H1 (cell line): ENCODE measurements around the gene MSL1.

Experiments used
- POLR2AphosphoS5 ChIP-seq: IDR thresholded peaks from 2 replicates; pipeline ENCODE4 v1.6.1; 2011; ENCODE audit warnings: low read depth, low read length
- RAD21 ChIP-seq, 2 experiments: IDR thresholded peaks in 1 of 2; conservative IDR thresholded peaks in 1 of 2; 2 replicates each; pipeline ENCODE4 v1.6.1; 2011; ENCODE audit warnings: low read depth in 2 of 2, low read length in 2 of 2, improper control_type of control experiment in 1 of 2, inconsistent platforms in 1 of 2, mild to moderate bottlenecking in 1 of 2, moderate library complexity in 1 of 2
- SRF ChIP-seq: IDR thresholded peaks from 2 replicates; pipeline ENCODE4 v1.6.1; 2011; ENCODE audit warnings: mild to moderate bottlenecking, low read depth, low read length, moderate library complexity

DNA sequence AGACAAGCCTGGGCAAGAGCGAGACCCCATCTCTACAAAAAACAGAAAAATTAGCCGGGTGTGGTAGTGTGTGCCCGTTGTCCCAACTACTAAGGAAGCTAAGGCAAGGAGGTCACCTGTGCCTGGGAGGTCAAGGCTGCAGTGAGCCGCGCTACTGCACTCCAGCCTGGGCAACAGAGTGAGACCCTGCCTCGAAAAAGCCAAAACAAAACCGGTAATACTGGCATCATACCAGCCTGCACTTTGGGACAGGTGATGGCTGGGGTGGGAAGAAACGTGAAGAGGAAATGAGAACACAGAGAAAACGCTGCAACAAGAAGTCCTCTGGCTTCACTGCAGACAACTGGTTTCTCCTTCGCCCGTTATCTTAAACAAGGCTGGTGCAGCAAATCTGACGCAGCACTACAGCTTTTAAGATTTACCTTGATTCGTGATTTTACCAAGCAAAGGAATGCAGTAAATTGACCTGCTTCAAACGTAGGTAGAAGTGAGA is 17.8 kb downstream of the MSL1 start:
- TF ChIP-seq RAD21 (IDR thresholded peaks at IDR 0.05 in 1 of 2, conservative IDR thresholded peaks at IDR 0.05 in 1 of 2; ENCODE audit: low read depth in 2 of 2, low read length in 2 of 2): no peak
- TF ChIP-seq POLR2AphosphoS5: no peak
- TF ChIP-seq SRF: no peak
